GM21825 (cell line): ENCODE results near the gene TIMP2.

Source experiments
- ATAC-seq: cut with Tn5 transposase; IDR thresholded peaks from one replicate; pipeline ENCODE4 v1.9.1; 2021; ENCODE audit warnings: mild to moderate bottlenecking, moderate library complexity; ENCODE audit not compliant: unreplicated experiment

TIMP2 gene

GRCh38 chr17:78819806-78820792, 105.1 kb downstream of the TIMP2 start:
- ATAC-seq: no peak

- ATAC-seq: no peak
Measured at GRCh38 chr17:78819402-78819801, 105.8 kb downstream of the TIMP2 start.

- ATAC-seq: no peak
Measured at GRCh38 chr17:78818932-78819331, 106.3 kb downstream of the TIMP2 start.

GRCh38 chr17:78818152-78818846, 106.9 kb downstream of the TIMP2 start:
- no peak for ATAC-seq

DNA sequence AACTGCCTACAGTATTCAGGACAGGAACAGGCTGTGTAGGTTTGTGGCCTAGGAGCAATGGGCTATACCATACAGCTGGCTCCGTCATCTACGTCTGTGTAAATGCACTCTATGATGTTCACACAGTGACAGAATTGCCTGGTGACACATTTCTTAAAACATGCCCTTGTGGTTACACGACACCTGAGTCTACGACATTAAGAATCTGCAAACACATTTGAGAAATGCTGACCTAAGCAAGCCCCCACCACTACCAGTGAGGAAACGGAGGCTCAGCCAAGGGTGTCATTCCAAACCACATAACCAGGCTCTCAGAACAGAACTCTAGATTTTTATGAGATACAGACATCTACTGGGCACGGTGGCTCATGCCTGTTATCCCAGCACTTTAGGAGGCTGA, 108.1 kb downstream of the TIMP2 start:
- no peak for ATAC-seq

DNA sequence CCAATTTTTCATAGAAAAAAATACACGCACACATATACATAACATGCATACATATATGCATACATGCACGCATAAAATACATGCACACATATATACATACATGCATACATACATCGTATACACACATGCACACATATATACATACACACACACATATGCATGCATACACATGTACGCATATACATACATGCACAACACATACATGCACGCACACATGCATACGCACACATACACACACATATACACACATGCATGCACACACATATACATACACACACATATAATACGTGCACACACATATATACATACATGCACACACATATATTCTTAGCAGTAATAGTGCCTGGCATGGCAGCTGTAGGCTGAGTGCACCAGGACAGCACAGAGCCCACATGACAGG, 109.5 kb downstream of the TIMP2 start:
- ATAC-seq: no peak

DNA sequence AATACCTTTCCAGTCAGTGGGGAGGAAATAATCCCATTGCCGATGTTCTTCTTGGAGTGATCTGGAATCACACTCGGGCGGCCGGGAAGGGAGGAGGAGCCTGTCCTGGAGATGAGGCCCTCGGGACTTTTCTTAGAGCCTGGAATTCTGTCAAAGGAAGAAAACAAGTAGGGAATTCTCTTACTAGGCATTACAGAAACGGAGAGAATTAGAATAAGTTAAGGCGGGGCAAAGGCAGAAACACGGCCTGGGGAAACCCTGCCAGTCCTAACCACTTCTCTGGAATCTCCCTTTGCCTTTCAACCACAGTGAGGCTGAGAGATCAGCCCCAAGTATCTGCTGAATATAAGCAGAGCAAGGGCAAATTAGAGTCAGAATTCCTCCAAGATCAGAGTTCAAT, 112.3 kb downstream of the TIMP2 start:
- no peak for ATAC-seq

DNA sequence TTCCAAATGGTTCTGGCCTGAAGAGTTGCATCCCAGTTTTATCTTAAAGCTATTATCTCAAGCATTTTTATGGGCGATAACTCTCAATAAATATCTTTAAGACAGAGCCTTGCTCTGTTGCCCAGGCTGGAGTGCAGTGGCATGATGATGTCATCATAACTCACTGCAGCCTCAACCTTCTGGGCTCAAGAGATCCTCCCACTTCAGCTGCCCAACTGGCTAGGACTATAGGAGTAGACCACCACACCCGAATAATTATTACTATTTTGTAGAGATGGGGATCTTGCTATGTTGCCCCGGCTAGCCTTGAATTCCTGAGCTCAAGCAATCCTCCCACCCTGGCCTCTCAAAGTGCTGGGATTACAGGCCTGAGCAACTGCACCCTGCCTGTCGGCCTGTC, 117.0 kb downstream of the TIMP2 start:
- no peak for ATAC-seq

DNA sequence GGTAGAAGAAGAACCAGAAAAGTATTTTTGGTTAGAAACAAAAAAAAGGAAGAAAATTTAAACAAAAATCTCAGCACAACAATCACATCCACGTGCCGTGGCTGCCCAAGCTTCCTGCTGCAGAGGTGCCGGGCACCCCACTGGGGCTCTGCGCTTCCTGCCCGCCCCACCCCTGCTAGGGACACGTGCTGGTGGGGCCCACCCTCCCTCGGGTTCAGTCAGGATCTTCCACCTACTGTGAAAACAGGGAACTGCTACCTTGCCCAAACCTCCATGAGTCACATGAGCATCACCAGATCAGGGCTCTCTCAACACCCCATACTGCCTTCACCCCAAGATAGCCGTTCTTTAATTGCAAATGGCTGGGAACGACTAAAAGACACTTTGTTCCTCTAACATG, 118.7 kb downstream of the TIMP2 start:
- ATAC-seq: no peak

DNA sequence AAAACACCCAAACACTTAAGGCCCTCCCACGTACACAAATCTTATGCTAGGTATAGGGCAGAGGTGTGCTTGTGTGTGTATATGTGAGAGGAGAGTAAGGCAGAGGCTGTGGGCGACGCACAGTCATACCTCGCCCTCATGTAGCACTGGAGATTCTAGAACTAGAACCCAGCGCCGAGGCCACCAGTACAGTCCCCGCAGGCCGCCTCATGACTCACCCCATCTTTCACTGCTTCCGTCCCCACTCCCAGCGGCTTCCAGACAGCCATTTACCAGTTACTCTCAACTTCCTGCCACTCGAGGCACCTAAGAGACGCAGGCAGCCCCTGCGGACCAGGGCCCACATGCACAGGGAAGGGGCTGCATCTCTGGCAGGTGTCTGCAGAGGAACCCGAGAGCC, 119.9 kb downstream of the TIMP2 start:
- no peak for ATAC-seq

GRCh38 chr17:78804777-78805176, 120.4 kb downstream of the TIMP2 start:
- no peak for ATAC-seq

DNA sequence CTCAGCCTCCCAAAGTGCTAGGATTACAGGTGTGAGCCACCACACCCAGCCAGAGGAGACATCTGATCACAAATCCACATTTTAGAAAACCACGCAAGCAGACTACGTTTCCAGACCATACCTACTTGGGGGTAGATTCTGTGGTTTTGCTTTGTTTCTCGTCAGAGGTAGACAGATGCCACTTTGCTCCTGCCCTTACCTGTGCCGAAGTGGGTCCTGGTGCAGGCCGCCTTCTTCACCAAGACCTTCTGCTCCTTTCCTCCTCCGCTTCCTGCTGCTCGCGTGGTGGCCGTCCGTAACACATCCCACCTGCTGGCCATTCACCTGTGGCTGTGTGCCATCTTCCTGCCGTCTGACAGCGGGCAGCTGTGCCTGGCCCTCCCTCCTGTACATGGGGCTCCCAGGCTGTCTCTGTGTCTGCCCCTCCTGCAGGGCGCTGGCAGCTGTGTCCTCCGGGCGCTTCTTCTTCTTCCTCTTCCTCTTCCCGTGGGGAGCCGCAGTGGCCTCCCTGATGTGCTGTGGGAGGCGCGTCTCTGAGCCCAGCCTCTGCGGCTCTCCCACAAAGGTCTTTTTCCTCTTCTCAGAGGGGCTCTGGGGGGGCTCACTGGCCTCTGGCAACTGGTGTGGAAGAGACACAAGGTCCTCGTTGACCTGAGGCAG, 121.9 kb downstream of the TIMP2 start:
- no peak for ATAC-seq
